Gastroesophageal sphincter (tissue), 3 donors: ENCODE data around the gene CDKN3.

Experiments
- CTCF ChIP-seq, 4 experiments: fragments of 200-600 bp in 2 of 4; fragments of 450-650 bp in 2 of 4; sonication (generic) in 1 of 4; IDR thresholded peaks; one replicate each; pipeline ENCODE4 v1.5.1; 2017 to 2019; ENCODE audit warnings: antibody characterized with exemption in 4 of 4, mild to moderate bottlenecking in 2 of 4, moderate library complexity in 2 of 4
- POLR2A ChIP-seq, 2 donors: fragments of 450-650 bp; IDR thresholded peaks; one replicate each; pipeline ENCODE4 v1.6.1; 2017; ENCODE audit warnings: antibody characterized with exemption in 2 of 2, mild to moderate bottlenecking in 2 of 2, moderate library complexity in 1 of 2
- POLR2AphosphoS5 ChIP-seq: sonication (generic); formaldehyde crosslinking; IDR thresholded peaks from one replicate; pipeline ENCODE4 v1.6.1; 2017; ENCODE audit warnings: antibody characterized with exemption

- TF ChIP-seq CTCF (IDR thresholded peaks at IDR 0.05) (peak; percentile 90 to 97 (median 94)), POLR2A (IDR thresholded peaks at IDR 0.05) (peak; percentile 44 to 65), POLR2AphosphoS5 (peak; percentile 60)
These were observed 44.4 kb downstream of the CDKN3 start, which contains the start of gene CNIH1 for GRCh38 chr14:54440873-54441868.
